Nephron progenitor cell (in vitro differentiated cells): Measurements from ENCODE around the gene DOK3.

Experiments
- DNase-seq: peaks from one replicate; pipeline ENCODE4 v3.0.0; 2021
- H3K27ac Mint-ChIP-seq: 2 replicates; pipeline ENCODE4 v1.8.0; 2021; ENCODE audit warnings: mild to moderate bottlenecking, moderate library complexity, mixed read lengths
- H3K27me3 Mint-ChIP-seq: 2 replicates; pipeline ENCODE4 v1.8.0; 2021; ENCODE audit warnings: mild to moderate bottlenecking, low read depth, mixed read lengths; ENCODE audit not compliant: poor library complexity
- H3K36me3 Mint-ChIP-seq: 2 replicates; pipeline ENCODE4 v1.8.0; 2021; ENCODE audit warnings: low read depth, mixed read lengths
- H3K4me1 Mint-ChIP-seq: 2 replicates; pipeline ENCODE4 v1.8.0; 2021; ENCODE audit warnings: mixed read lengths
- H3K4me3 Mint-ChIP-seq: 2 replicates; pipeline ENCODE4 v1.8.0; 2021; ENCODE audit warnings: mild to moderate bottlenecking, moderate library complexity, mixed read lengths
- H3K9me3 Mint-ChIP-seq: 2 replicates; pipeline ENCODE4 v1.8.0; 2021; ENCODE audit warnings: mild to moderate bottlenecking, moderate library complexity, mixed read lengths
- TF ChIP-seq, protein P1 (sequence below): fragments of 200-600 bp; sonication (generic); IDR thresholded peaks from 2 replicates; pipeline ENCODE4 v1.5.0; 2021; ENCODE audit warnings: antibody characterized with exemption

The DOK3 gene

GRCh38 chr5:177456976-177457851 is 52.4 kb downstream of the DOK3 start:
- Mint-ChIP-seq H3K4me3 (peak overlapping the region; percentile 54), H3K36me3 (peaks cover 24% of the 10 kb centered on the region)

GRCh38 chr5:177456591-177456964 is 53.0 kb downstream of the DOK3 start:
- H3K27me3 Mint-ChIP-seq, result peaks cover 8% of the 10 kb centered on the region
- TF ChIP-seq, protein P1, sequence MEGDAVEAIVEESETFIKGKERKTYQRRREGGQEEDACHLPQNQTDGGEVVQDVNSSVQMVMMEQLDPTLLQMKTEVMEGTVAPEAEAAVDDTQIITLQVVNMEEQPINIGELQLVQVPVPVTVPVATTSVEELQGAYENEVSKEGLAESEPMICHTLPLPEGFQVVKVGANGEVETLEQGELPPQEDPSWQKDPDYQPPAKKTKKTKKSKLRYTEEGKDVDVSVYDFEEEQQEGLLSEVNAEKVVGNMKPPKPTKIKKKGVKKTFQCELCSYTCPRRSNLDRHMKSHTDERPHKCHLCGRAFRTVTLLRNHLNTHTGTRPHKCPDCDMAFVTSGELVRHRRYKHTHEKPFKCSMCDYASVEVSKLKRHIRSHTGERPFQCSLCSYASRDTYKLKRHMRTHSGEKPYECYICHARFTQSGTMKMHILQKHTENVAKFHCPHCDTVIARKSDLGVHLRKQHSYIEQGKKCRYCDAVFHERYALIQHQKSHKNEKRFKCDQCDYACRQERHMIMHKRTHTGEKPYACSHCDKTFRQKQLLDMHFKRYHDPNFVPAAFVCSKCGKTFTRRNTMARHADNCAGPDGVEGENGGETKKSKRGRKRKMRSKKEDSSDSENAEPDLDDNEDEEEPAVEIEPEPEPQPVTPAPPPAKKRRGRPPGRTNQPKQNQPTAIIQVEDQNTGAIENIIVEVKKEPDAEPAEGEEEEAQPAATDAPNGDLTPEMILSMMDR, result no peak
- H3K4me1 Mint-ChIP-seq, result peaks cover 36% of the 10 kb centered on the region
- H3K27ac Mint-ChIP-seq, result peak overlapping the region; percentile 96
- H3K9me3 Mint-ChIP-seq, result no peaks in the 10 kb centered on the region
- no peak for DNase-seq
- H3K4me3 Mint-ChIP-seq, result peak overlapping the region; percentile 80
- H3K36me3 Mint-ChIP-seq, result peaks cover 27% of the 10 kb centered on the region

More at GRCh38 chr5:177456976-177457851, 52.4 kb downstream of the DOK3 start:
- H3K4me1 Mint-ChIP-seq, result peaks cover 34% of the 10 kb centered on the region
- peak overlapping the region; percentile 97 for H3K27ac Mint-ChIP-seq
- DNase-seq, result peak; percentile 85
- no peaks in the 10 kb centered on the region for H3K9me3 Mint-ChIP-seq
- TF ChIP-seq, protein P1, result peak; percentile 61
- H3K27me3 Mint-ChIP-seq, result peaks cover 7% of the 10 kb centered on the region

- Mint-ChIP-seq H3K4me1 (peaks cover 33% of the 10 kb centered on the region), H3K9me3 (no peaks in the 10 kb centered on the region), H3K4me3 (peak overlapping the region; percentile 80), H3K27ac (peak overlapping the region; percentile 96), H3K27me3 (peaks cover 10% of the 10 kb centered on the region), H3K36me3 (peaks cover 22% of the 10 kb centered on the region)
- DNase-seq, result peak; percentile 98
- TF ChIP-seq, protein P1, result peak; percentile 97
Measured at GRCh38 chr5:177455661-177456590, 53.7 kb downstream of the DOK3 start.

DNA sequence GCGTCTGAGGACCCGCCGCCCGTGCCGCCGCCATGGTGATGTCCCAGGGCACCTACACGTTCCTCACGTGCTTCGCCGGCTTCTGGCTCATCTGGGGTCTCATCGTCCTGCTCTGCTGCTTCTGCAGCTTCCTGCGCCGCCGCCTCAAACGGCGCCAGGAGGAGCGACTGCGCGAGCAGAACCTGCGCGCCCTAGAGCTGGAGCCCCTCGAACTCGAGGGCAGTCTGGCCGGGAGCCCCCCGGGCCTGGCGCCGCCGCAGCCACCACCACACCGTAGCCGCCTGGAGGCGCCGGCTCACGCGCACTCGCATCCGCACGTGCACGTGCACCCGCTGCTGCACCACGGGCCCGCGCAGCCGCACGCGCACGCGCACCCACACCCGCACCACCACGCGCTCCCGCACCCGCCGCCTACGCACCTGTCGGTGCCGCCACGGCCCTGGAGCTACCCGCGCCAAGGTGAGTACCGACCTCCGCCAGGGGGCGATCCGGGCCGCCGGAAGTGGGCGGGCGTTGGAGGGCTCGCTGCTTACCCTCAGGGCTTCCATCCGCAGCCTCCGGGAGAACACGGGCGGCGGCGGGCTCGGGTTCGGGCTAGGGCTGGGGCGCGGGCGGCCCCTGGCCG is 54.5 kb downstream of the DOK3 start:
- peaks cover 33% of the 10 kb centered on the region for H3K4me1 Mint-ChIP-seq
- H3K4me3 Mint-ChIP-seq, result peak overlapping the region; percentile 74
- peak overlapping the region; percentile 54 for H3K27ac Mint-ChIP-seq
- H3K27me3 Mint-ChIP-seq, result peaks cover 13% of the 10 kb centered on the region
- H3K9me3 Mint-ChIP-seq, result no peaks in the 10 kb centered on the region
- peaks cover 22% of the 10 kb centered on the region for H3K36me3 Mint-ChIP-seq
- TF ChIP-seq, protein P1, result peak; percentile 44
- peak; percentile 86 for DNase-seq

DNA sequence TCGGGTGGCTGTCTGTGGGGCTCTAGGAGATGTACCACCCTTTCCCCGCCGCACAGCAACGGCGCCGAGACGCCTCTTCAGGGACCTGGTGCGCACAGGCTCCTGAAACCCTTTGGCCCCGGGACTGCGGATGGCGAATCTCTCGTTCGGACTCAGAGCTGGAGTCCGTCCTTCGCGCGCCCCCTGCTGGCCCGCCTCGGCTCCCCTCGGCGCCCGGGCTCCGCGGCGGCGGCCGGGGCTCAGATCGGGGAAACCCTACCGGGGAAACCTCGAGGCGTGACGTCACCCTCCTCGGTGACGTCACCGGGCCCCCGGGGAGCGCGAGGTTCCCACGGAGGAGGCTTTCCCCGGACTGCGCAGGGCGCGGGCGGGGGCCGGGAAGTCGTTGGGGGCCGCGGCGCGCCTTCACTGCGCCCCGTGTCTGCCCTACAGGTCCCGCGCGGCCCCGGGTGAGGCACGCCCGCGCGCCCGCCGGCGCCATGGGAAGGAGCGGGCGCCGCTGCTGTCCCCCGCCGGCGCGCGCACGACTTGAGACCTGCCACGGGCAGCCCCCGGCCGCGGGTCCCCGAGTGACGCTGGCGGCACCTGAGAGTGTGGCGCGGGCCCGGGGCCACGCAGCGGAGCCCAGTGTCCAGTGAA is 55.1 kb downstream of the DOK3 start:
- H3K9me3 Mint-ChIP-seq, result no peaks in the 10 kb centered on the region
- TF ChIP-seq, protein P1, result peak; percentile 79
- peaks cover 13% of the 10 kb centered on the region for H3K27me3 Mint-ChIP-seq
- H3K27ac Mint-ChIP-seq, result no peak overlapping the region
- H3K4me1 Mint-ChIP-seq, result peaks cover 33% of the 10 kb centered on the region
- peaks cover 18% of the 10 kb centered on the region for H3K36me3 Mint-ChIP-seq
- peak; percentile 98 for DNase-seq
- H3K4me3 Mint-ChIP-seq, result peak overlapping the region; percentile 87
